ENCODE data around the gene TBC1D9. TPM values are rescaled to one million over a fixed set of nuclear protein-coding genes. Genes with fewer than 3 reads are reported as not detected.

The TBC1D9 gene
- total and polyA plus RNA-seq, 7 donors: 5.4 to 10.2 (median 8.2) TPM

GRCh38 chr4:140720387-140721304, 35.5 kb downstream of the TBC1D9 start:
- intact Hi-C loops (cut with DNase I): no loop called here
- H3K4me1 ChIP-seq: peaks cover 0 to 13% (median 1%) of the 10 kb centered on the region in 4 donors
- no peak for DNase-seq
- WGBS, 2 donors: 31 to 47% methylated on average over 9 of the region's 9 CpGs
- TF ChIP-seq POLR2A (IDR thresholded peaks at IDR 0.05): no peak
- TF ChIP-seq POLR2AphosphoS5 (IDR thresholded peaks at IDR 0.05): no peak
- TF ChIP-seq EP300 (IDR thresholded peaks at IDR 0.05): no peak
- TF ChIP-seq CTCF (IDR thresholded peaks at IDR 0.05): no peak
- H3K36me3 ChIP-seq: no peaks in the 10 kb centered on the region
- peak overlapping the region in 2 of 4 donors; percentile 19 to 36 for H3K4me3 ChIP-seq
- H3K27me3 ChIP-seq: no peaks in the 10 kb centered on the region
- no peaks in the 10 kb centered on the region for H3K9me3 ChIP-seq
- H3K27ac ChIP-seq: peak overlapping the region in 2 of 4 donors; percentile 41

GRCh38 chr4:140719686-140720085, 36.5 kb downstream of the TBC1D9 start:
- 76 to 92% methylated on average over 2 of the region's 2 CpGs for WGBS, 2 donors

GRCh38 chr4:140719022-140719421, 37.2 kb downstream of the TBC1D9 start:
- DNase-seq: no peak
- Histone ChIP-seq H3K4me1 (peaks cover 0 to 13% (median 1%) of the 10 kb centered on the region in 4 donors), H3K4me3 (no peak overlapping the region), H3K36me3 (no peaks in the 10 kb centered on the region), H3K27me3 (no peaks in the 10 kb centered on the region), H3K27ac (no peak overlapping the region), H3K9me3 (no peaks in the 10 kb centered on the region)
- intact Hi-C loops (cut with DNase I): no loop called here
- 85 to 88% methylated on average over 2 of the region's 2 CpGs for WGBS, 2 donors
- TF ChIP-seq CTCF (IDR thresholded peaks at IDR 0.05): no peak
- no peak for TF ChIP-seq POLR2AphosphoS5 (IDR thresholded peaks at IDR 0.05)
- no peak for TF ChIP-seq EP300 (IDR thresholded peaks at IDR 0.05)
- TF ChIP-seq POLR2A (IDR thresholded peaks at IDR 0.05): no peak

More at GRCh38 chr4:140719686-140720085, 36.5 kb downstream of the TBC1D9 start:
- no peaks in the 10 kb centered on the region for H3K27me3 ChIP-seq
- no peak for TF ChIP-seq POLR2AphosphoS5 (IDR thresholded peaks at IDR 0.05)
- TF ChIP-seq CTCF (IDR thresholded peaks at IDR 0.05): no peak
- TF ChIP-seq EP300 (IDR thresholded peaks at IDR 0.05): no peak
- TF ChIP-seq POLR2A (IDR thresholded peaks at IDR 0.05): no peak
- intact Hi-C loops (cut with DNase I): no loop called here
- DNase-seq: no peak
- H3K4me1 ChIP-seq: peaks cover 0 to 13% (median 1%) of the 10 kb centered on the region in 4 donors
- H3K9me3 ChIP-seq: no peaks in the 10 kb centered on the region
- H3K36me3 ChIP-seq: no peaks in the 10 kb centered on the region
- no peak overlapping the region for H3K4me3 ChIP-seq
- H3K27ac ChIP-seq: no peak overlapping the region

- H3K4me1 ChIP-seq: peaks cover 0 to 13% (median 1%) of the 10 kb centered on the region in 4 donors
- no peak overlapping the region for H3K27ac ChIP-seq
- 73 to 75% methylated on average over 3 of the region's 3 CpGs for WGBS, 2 donors
- TF ChIP-seq POLR2AphosphoS5 (IDR thresholded peaks at IDR 0.05) (no peak), POLR2A (IDR thresholded peaks at IDR 0.05) (no peak), EP300 (IDR thresholded peaks at IDR 0.05) (no peak), CTCF (IDR thresholded peaks at IDR 0.05) (no peak)
- no peaks in the 10 kb centered on the region for H3K27me3 ChIP-seq
- H3K4me3 ChIP-seq: no peak overlapping the region
- H3K36me3 ChIP-seq: no peaks in the 10 kb centered on the region
- no peak for DNase-seq
- intact Hi-C loops (cut with DNase I): no loop called here
- H3K9me3 ChIP-seq: no peaks in the 10 kb centered on the region
These were observed 37.8 kb downstream of the TBC1D9 start for GRCh38 chr4:140718241-140718952.

Data from sigmoid colon (tissue), 7 donors.